A673 (cell line): ENCODE results near the gene MS4A18. TPM values are rescaled to one million over a fixed set of nuclear protein-coding genes. Genes with fewer than 3 reads are reported as not detected.

ENCODE experiments used
- BruUV-seq: library from RNA; stranded (reverse); fragments of 400-500 nt; replicated peaks from 2 replicates; lab custom pipeline; 2021; lab: Mats Ljungman, UMichigan
- CTCF ChIA-PET: fragments of 300-600 bp; sonication (Branson Sonifier 250); formaldehyde crosslinking; loops from one replicate; lab custom pipeline; 2022; ENCODE audit warnings: antibody characterized with exemption; lab: Charles Lee
- POLR2A ChIA-PET: fragments of 300-600 bp; sonication (Branson Sonifier 250); formaldehyde crosslinking; loops from one replicate; lab custom pipeline; 2022; ENCODE audit warnings: antibody characterized with exemption; ENCODE audit not compliant: low non-redundant PET; lab: Charles Lee
- DNase-seq: peaks from one replicate; pipeline ENCODE4 v3.0.0-alpha.2; 2015; ENCODE audit warnings: low spot score
- H3K27ac ChIP-seq: fragments of 200-600 bp; sonication (generic); 2 replicates; pipeline ENCODE4 v1.5.1; 2016; ENCODE audit warnings: mixed run types, low read depth, mild to moderate bottlenecking, mixed read lengths, antibody characterized with exemption, low read length; ENCODE audit not compliant: poor library complexity, severe bottlenecking
- H3K27me3 ChIP-seq: fragments of 200-600 bp; sonication (generic); replicated peaks from 2 replicates; pipeline ENCODE4 v1.6.1; 2017; ENCODE audit warnings: mixed run types, low read depth, mild to moderate bottlenecking, mixed read lengths, antibody characterized with exemption, low read length; ENCODE audit not compliant: insufficient read depth, poor library complexity
- H3K36me3 ChIP-seq: fragments of 200-600 bp; sonication (generic); 2 replicates; pipeline ENCODE4 v1.6.1; 2016; ENCODE audit warnings: mixed run types, mild to moderate bottlenecking, mixed read lengths, antibody characterized with exemption, low read length; ENCODE audit not compliant: insufficient read depth, poor library complexity, severe bottlenecking
- H3K4me1 ChIP-seq: fragments of 200-600 bp; sonication (generic); 2 replicates; pipeline ENCODE4 v1.6.1; 2017; ENCODE audit warnings: mixed run types, mild to moderate bottlenecking, mixed read lengths, antibody characterized with exemption, low read length; ENCODE audit not compliant: insufficient read depth, poor library complexity, severe bottlenecking
- H3K4me3 ChIP-seq: fragments of 200-600 bp; sonication (generic); 2 replicates; pipeline ENCODE4 v1.5.1; 2016; ENCODE audit warnings: low read depth, mixed run types, mild to moderate bottlenecking, mixed read lengths, low read length; ENCODE audit not compliant: poor library complexity, severe bottlenecking
- H3K9me3 ChIP-seq: fragments of 200-600 bp; sonication (generic); 2 replicates; pipeline ENCODE4 v1.6.1; 2016; ENCODE audit warnings: mixed run types, low read depth, mild to moderate bottlenecking, mixed read lengths, antibody characterized with exemption, low read length; ENCODE audit not compliant: poor library complexity, severe bottlenecking
- CTCF ChIP-seq: fragments of 300-800, 200-600 bp; sonication (generic); conservative IDR thresholded peaks from 2 replicates; pipeline ENCODE4 v1.5.1; 2017; ENCODE audit warnings: low read depth, mild to moderate bottlenecking, antibody characterized with exemption, low read length, moderate library complexity, mixed read lengths
- EZH2 ChIP-seq: fragments of 200-600 bp; sonication (generic); IDR thresholded peaks from 2 replicates; pipeline ENCODE4 v1.6.1; 2017; ENCODE audit warnings: borderline replicate concordance, low read depth, mild to moderate bottlenecking, mixed read lengths, antibody characterized with exemption, low read length; ENCODE audit not compliant: poor library complexity, severe bottlenecking
- intact Hi-C: fragments of 100-400 bp; cut with micrococcal nuclease; formaldehyde crosslinking; loops from one replicate; pipeline ENCODE4 v1.10.0; 2022; ENCODE audit not compliant: unreplicated experiment
- total RNA-seq: library from RNA; stranded (reverse); gene quantifications from 2 replicates; pipeline ENCODE4 v1.2.3, GENCODE V29; 2021

The MS4A18 gene
- total RNA-seq, 1 experiment from 2014 or later: not detected

- no peak overlapping the region for H3K4me3 ChIP-seq
- POLR2A ChIA-PET: no interaction called here
- no peak for DNase-seq
- TF ChIP-seq CTCF: no peak
- TF ChIP-seq EZH2: no peak
- no peaks in the 10 kb centered on the region for H3K36me3 ChIP-seq
- H3K9me3 ChIP-seq: no peaks in the 10 kb centered on the region
- no TSS peak for BruUV-seq
- H3K4me1 ChIP-seq: peaks cover 7% of the 10 kb centered on the region
- H3K27me3 ChIP-seq: no peaks in the 10 kb centered on the region
- intact Hi-C loops: loop anchor here (10.0 kb wide), 1 partner anchor 508 kb away; no protein-coding TSS in a partner anchor
- no peak overlapping the region for H3K27ac ChIP-seq
- CTCF ChIA-PET: interaction anchor here (0.5 kb wide), 1 partner anchor 612 kb away, joined by 4 read pairs; no protein-coding TSS in a partner anchor
Observed at GRCh38 chr11:60772666-60773065, 48.1 kb downstream of the MS4A18 start.

DNA sequence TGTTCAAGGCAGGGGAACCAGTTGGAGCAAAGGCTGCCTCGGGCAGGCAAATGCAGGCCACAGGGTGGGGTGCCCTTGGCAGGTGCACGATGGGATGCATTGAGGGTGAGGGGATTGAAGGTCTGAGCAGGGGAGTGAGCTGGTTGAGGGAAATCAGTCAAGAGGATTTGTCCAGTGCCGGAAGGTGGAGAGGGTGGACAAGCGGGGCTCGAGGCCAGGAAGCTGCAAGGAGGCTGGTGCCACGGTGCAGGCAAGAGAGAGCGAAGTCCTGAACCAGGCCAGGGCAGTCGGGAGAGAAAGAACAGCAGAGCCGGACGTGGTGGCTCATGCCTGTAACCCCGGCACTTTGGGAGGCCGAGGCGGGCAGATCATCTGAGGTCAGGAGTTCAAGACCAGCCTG, 50.2 kb downstream of the MS4A18 start:
- no peak overlapping the region for H3K27ac ChIP-seq
- ChIA-PET CTCF (interaction anchor here (0.6 to 1.6 kb wide), 5 partner anchors 8 to 113 kb away, joined by 4 to 8 read pairs (median 6); no protein-coding TSS in a partner anchor), POLR2A (interaction anchor here (0.6 to 0.7 kb wide), 2 partner anchors 82 to 1218 kb away, joined by 5 read pairs; no protein-coding TSS in a partner anchor)
- no peaks in the 10 kb centered on the region for H3K9me3 ChIP-seq
- no peak for DNase-seq
- intact Hi-C loops: loop anchor here (2.0 to 10.0 kb wide), 4 partner anchors 72 to 510 kb away; partner anchors contain the start of gene PRPF19
- peaks cover 7% of the 10 kb centered on the region for H3K4me1 ChIP-seq
- BruUV-seq: no TSS peak
- TF ChIP-seq EZH2 (no peak), CTCF (no peak)
- no peak overlapping the region for H3K4me3 ChIP-seq
- H3K36me3 ChIP-seq: no peaks in the 10 kb centered on the region
- no peaks in the 10 kb centered on the region for H3K27me3 ChIP-seq

DNA sequence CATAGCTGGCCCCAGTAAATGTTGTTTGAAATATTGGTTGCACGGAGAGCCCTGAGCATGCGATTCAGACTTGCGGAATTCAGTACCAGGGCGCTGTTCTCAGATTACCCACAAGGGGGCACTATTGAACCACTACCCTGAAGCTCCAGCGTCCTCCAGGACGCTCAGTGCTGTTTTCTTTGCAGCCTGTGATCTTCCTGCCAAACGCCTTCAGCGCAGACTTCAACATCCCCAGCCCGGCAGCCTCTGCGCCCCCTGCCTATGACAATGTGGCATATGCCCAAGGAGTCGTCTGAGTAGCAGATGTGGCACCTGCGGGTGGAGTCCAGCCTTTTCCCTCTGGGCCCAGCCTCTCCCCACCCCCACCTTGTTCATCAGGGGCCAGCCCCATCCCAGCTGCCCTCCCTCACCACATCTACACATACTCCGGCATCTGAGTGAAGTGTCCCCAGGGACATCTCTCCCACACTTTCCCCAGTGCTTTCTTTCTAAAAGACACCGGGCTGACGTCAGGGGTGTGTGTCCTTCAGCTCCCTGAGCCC, 51.0 kb downstream of the MS4A18 start:
- H3K27ac ChIP-seq: no peak overlapping the region
- ChIA-PET POLR2A (interaction anchor here (0.5 to 0.7 kb wide), 3 partner anchors 82 to 1218 kb away, joined by 5 read pairs; no protein-coding TSS in a partner anchor), CTCF (interaction anchor here (0.5 to 1.6 kb wide), 10 partner anchors 9 to 1668 kb away, joined by 3 to 8 read pairs (median 5); no protein-coding TSS in a partner anchor)
- BruUV-seq: no TSS peak
- intact Hi-C loops: loop anchor here (2.0 to 10.0 kb wide), 4 partner anchors 73 to 511 kb away; partner anchors contain the start of gene PRPF19
- peaks cover 7% of the 10 kb centered on the region for H3K4me1 ChIP-seq
- no peaks in the 10 kb centered on the region for H3K27me3 ChIP-seq
- no peaks in the 10 kb centered on the region for H3K9me3 ChIP-seq
- H3K4me3 ChIP-seq: no peak overlapping the region
- TF ChIP-seq CTCF (peak; percentile 96), EZH2 (no peak)
- H3K36me3 ChIP-seq: no peaks in the 10 kb centered on the region
- DNase-seq: peak; percentile 96
